Measurements from ENCODE around the gene PIGC.

Gene PIGC

GRCh38 chr1:172399756-172400721 is 43.8 kb downstream of the PIGC start:
- peak overlapping the region; percentile 65 for H3K27ac Mint-ChIP-seq (ENCODE audit: low read depth)
- ATAC-seq (replicated peaks; ENCODE audit: extremely low read depth, poor library complexity, severe bottlenecking) (no peak), DNase-seq (ENCODE audit: low spot score in 2 of 2) (no peak)
- H3K36me3 Mint-ChIP-seq (ENCODE audit: insufficient read depth) = peaks cover 2% of the 10 kb centered on the region
- no peaks in the 10 kb centered on the region for H3K27me3 Mint-ChIP-seq
- H3K9me3 Mint-ChIP-seq = no peaks in the 10 kb centered on the region
- H3K4me1 Mint-ChIP-seq = peaks cover 49% of the 10 kb centered on the region
- H3K4me3 Mint-ChIP-seq = peak overlapping the region; percentile 32

- H3K27ac Mint-ChIP-seq (ENCODE audit: low read depth) = peak overlapping the region; percentile 65
- peaks cover 58% of the 10 kb centered on the region for H3K4me1 Mint-ChIP-seq
- DNase-seq (ENCODE audit: low spot score in 2 of 2) (no peak), ATAC-seq (replicated peaks; ENCODE audit: extremely low read depth, poor library complexity, severe bottlenecking) (peak; percentile 34)
- H3K9me3 Mint-ChIP-seq = no peaks in the 10 kb centered on the region
- H3K4me3 Mint-ChIP-seq = peak overlapping the region; percentile 32
- H3K27me3 Mint-ChIP-seq = no peaks in the 10 kb centered on the region
- peaks cover 2% of the 10 kb centered on the region for H3K36me3 Mint-ChIP-seq (ENCODE audit: insufficient read depth)
Measured at GRCh38 chr1:172398970-172399755, 44.7 kb downstream of the PIGC start.

- Mint-ChIP-seq H3K27ac (ENCODE audit: low read depth) (peak overlapping the region; percentile 65), H3K9me3 (no peaks in the 10 kb centered on the region), H3K36me3 (ENCODE audit: insufficient read depth) (peaks cover 3% of the 10 kb centered on the region), H3K27me3 (no peaks in the 10 kb centered on the region), H3K4me3 (no peak overlapping the region), H3K4me1 (peaks cover 61% of the 10 kb centered on the region)
- DNase-seq (ENCODE audit: low spot score in 2 of 2) (no peak), ATAC-seq (replicated peaks; ENCODE audit: extremely low read depth, poor library complexity, severe bottlenecking) (no peak)
Measured at GRCh38 chr1:172398193-172398592, 45.7 kb downstream of the PIGC start.

- Mint-ChIP-seq H3K9me3 (no peaks in the 10 kb centered on the region), H3K36me3 (ENCODE audit: insufficient read depth) (peaks cover 5% of the 10 kb centered on the region), H3K4me3 (no peak overlapping the region), H3K4me1 (peaks cover 57% of the 10 kb centered on the region), H3K27me3 (no peaks in the 10 kb centered on the region), H3K27ac (ENCODE audit: low read depth) (no peak overlapping the region)
- ATAC-seq (replicated peaks; ENCODE audit: extremely low read depth, poor library complexity, severe bottlenecking) = no peak
- no peak for DNase-seq (ENCODE audit: low spot score in 2 of 2)
Measured at GRCh38 chr1:172397633-172398032, 46.2 kb downstream of the PIGC start.

- H3K9me3 Mint-ChIP-seq = no peaks in the 10 kb centered on the region
- no peaks in the 10 kb centered on the region for H3K27me3 Mint-ChIP-seq
- peaks cover 5% of the 10 kb centered on the region for H3K36me3 Mint-ChIP-seq (ENCODE audit: insufficient read depth)
- no peak overlapping the region for H3K4me3 Mint-ChIP-seq
- H3K27ac Mint-ChIP-seq (ENCODE audit: low read depth) = no peak overlapping the region
- no peak for ATAC-seq (replicated peaks; ENCODE audit: extremely low read depth, poor library complexity, severe bottlenecking)
- peaks cover 56% of the 10 kb centered on the region for H3K4me1 Mint-ChIP-seq
- no peak for DNase-seq (ENCODE audit: low spot score in 2 of 2)
Measured at GRCh38 chr1:172397221-172397620, 46.6 kb downstream of the PIGC start.

GRCh38 chr1:172395576-172395975 is 48.3 kb downstream of the PIGC start:
- no peaks in the 10 kb centered on the region for H3K27me3 Mint-ChIP-seq
- ATAC-seq (replicated peaks; ENCODE audit: extremely low read depth, poor library complexity, severe bottlenecking) (no peak), DNase-seq (ENCODE audit: low spot score in 2 of 2) (no peak)
- H3K4me1 Mint-ChIP-seq = peaks cover 52% of the 10 kb centered on the region
- peaks cover 5% of the 10 kb centered on the region for H3K36me3 Mint-ChIP-seq (ENCODE audit: insufficient read depth)
- no peak overlapping the region for H3K27ac Mint-ChIP-seq (ENCODE audit: low read depth)
- no peaks in the 10 kb centered on the region for H3K9me3 Mint-ChIP-seq
- H3K4me3 Mint-ChIP-seq = no peak overlapping the region

- H3K4me1 Mint-ChIP-seq = peaks cover 44% of the 10 kb centered on the region
- H3K36me3 Mint-ChIP-seq (ENCODE audit: insufficient read depth) = peaks cover 5% of the 10 kb centered on the region
- ATAC-seq (replicated peaks; ENCODE audit: extremely low read depth, poor library complexity, severe bottlenecking) (no peak), DNase-seq (ENCODE audit: low spot score in 2 of 2) (no peak)
- no peaks in the 10 kb centered on the region for H3K27me3 Mint-ChIP-seq
- H3K4me3 Mint-ChIP-seq = peak overlapping the region; percentile 66
- peak overlapping the region; percentile 90 for H3K27ac Mint-ChIP-seq (ENCODE audit: low read depth)
- no peaks in the 10 kb centered on the region for H3K9me3 Mint-ChIP-seq
Measured at GRCh38 chr1:172394811-172395210, 49.1 kb downstream of the PIGC start.

- Mint-ChIP-seq H3K9me3 (no peaks in the 10 kb centered on the region), H3K4me1 (peaks cover 38% of the 10 kb centered on the region), H3K27ac (ENCODE audit: low read depth) (peak overlapping the region; percentile 90), H3K27me3 (no peaks in the 10 kb centered on the region), H3K4me3 (peak overlapping the region; percentile 66), H3K36me3 (ENCODE audit: insufficient read depth) (peaks cover 5% of the 10 kb centered on the region)
- peak in 1 of 2 donors; percentile 56 for DNase-seq (ENCODE audit: low spot score in 2 of 2)
- ATAC-seq (replicated peaks; ENCODE audit: extremely low read depth, poor library complexity, severe bottlenecking) = peak; percentile 98
Measured at GRCh38 chr1:172394141-172394751, 49.6 kb downstream of the PIGC start.

GRCh38 chr1:172393354-172393753 is 50.5 kb downstream of the PIGC start:
- Mint-ChIP-seq H3K4me3 (no peak overlapping the region), H3K27me3 (no peaks in the 10 kb centered on the region), H3K9me3 (no peaks in the 10 kb centered on the region), H3K27ac (ENCODE audit: low read depth) (peak overlapping the region; percentile 90), H3K36me3 (ENCODE audit: insufficient read depth) (peaks cover 5% of the 10 kb centered on the region), H3K4me1 (peaks cover 30% of the 10 kb centered on the region)
- ATAC-seq (replicated peaks; ENCODE audit: extremely low read depth, poor library complexity, severe bottlenecking) (no peak), DNase-seq (ENCODE audit: low spot score in 2 of 2) (no peak)

GRCh38 chr1:172391976-172392375 is 51.9 kb downstream of the PIGC start:
- DNase-seq (ENCODE audit: low spot score in 2 of 2) (no peak), ATAC-seq (replicated peaks; ENCODE audit: extremely low read depth, poor library complexity, severe bottlenecking) (no peak)
- H3K36me3 Mint-ChIP-seq (ENCODE audit: insufficient read depth) = peaks cover 3% of the 10 kb centered on the region
- peaks cover 22% of the 10 kb centered on the region for H3K4me1 Mint-ChIP-seq
- no peaks in the 10 kb centered on the region for H3K9me3 Mint-ChIP-seq
- no peak overlapping the region for H3K4me3 Mint-ChIP-seq
- H3K27me3 Mint-ChIP-seq = no peaks in the 10 kb centered on the region
- no peak overlapping the region for H3K27ac Mint-ChIP-seq (ENCODE audit: low read depth)
